OCI-LY3 (cell line): ENCODE data around the gene TXNL1.

Experiments used
- H2AFZ ChIP-seq: fragments of 200-600, 300-600 bp; shearing (Covaris generic); 2 replicates; pipeline ENCODE4 v1.6.0; 2014; ENCODE audit warnings: antibody characterized with exemption, low read depth, low read length
- H3K27ac ChIP-seq: fragments of 200-600, 300-600 bp; sonication (generic); 2 replicates; pipeline ENCODE4 v1.5.1; 2014; ENCODE audit warnings: mild to moderate bottlenecking, low read length, moderate library complexity, mixed read lengths
- H3K27me3 ChIP-seq: fragments of 200-600, 300-600 bp; sonication (generic); 2 replicates; pipeline ENCODE4 v1.6.1; 2014; ENCODE audit warnings: low read depth, low read length, mixed read lengths
- H3K36me3 ChIP-seq: fragments of 200-600, 300-600 bp; sonication (generic); replicated peaks from 2 replicates; pipeline ENCODE3; 2014; ENCODE audit warnings: low read depth, low read length, mixed read lengths
- H3K4me1 ChIP-seq: fragments of 300-600, 200-600 bp; sonication (generic); 2 replicates; pipeline ENCODE4 v1.6.1; 2014; ENCODE audit warnings: low read length, mixed read lengths
- H3K4me2 ChIP-seq: fragments of 200-600, 300-600 bp; sonication (generic); 2 replicates; pipeline ENCODE4 v1.6.1; 2014; ENCODE audit warnings: low read length, mixed read lengths
- H3K4me3 ChIP-seq: fragments of 300-600, 200-600 bp; sonication (generic); 2 replicates; pipeline ENCODE4 v1.5.1; 2014; ENCODE audit warnings: antibody characterized with exemption, mild to moderate bottlenecking, low read length, moderate library complexity
- H3K79me2 ChIP-seq: fragments of 300-600, 200-600 bp; shearing (Covaris generic); 2 replicates; pipeline ENCODE4 v1.6.1; 2014; ENCODE audit warnings: mild to moderate bottlenecking, low read length, mixed read lengths
- H3K9ac ChIP-seq: fragments of 300-600, 200-600 bp; shearing (Covaris generic); 2 replicates; pipeline ENCODE4 v1.6.0; 2014; ENCODE audit warnings: mild to moderate bottlenecking, low read length, moderate library complexity
- H3K9me3 ChIP-seq: fragments of 200-600, 300-600 bp; shearing (Covaris generic); 2 replicates; pipeline ENCODE4 v1.6.1; 2014; ENCODE audit warnings: low read length, mixed read lengths; ENCODE audit not compliant: insufficient read depth
- H4K20me1 ChIP-seq: fragments of 200-600, 300-600 bp; sonication (generic); 2 replicates; pipeline ENCODE4 v1.6.1; 2016; ENCODE audit warnings: low read length, mixed read lengths; ENCODE audit not compliant: insufficient read depth
- CTCF ChIP-seq: fragments of 200-600, 300-600 bp; sonication (generic); IDR thresholded peaks from 2 replicates; pipeline ENCODE4 v1.5.1; 2014; ENCODE audit warnings: antibody characterized with exemption, low read length, low read depth
- EZH2phosphoT487 ChIP-seq: fragments of 200-600 bp; shearing (Covaris generic); IDR thresholded peaks from 2 replicates; pipeline ENCODE4 v1.6.1; 2018; ENCODE audit warnings: antibody characterized with exemption, mixed run types, low read depth

Gene TXNL1

GRCh38 chr18:56632070-56633022, 6.0 kb downstream of the TXNL1 start:
- H3K9ac ChIP-seq, result no peak overlapping the region
- no peak overlapping the region for H2AFZ ChIP-seq
- H3K27ac ChIP-seq, result no peak overlapping the region
- no peak overlapping the region for H3K4me3 ChIP-seq
- H3K9me3 ChIP-seq, result no peaks in the 10 kb centered on the region
- TF ChIP-seq EZH2phosphoT487, result no peak
- H3K79me2 ChIP-seq, result peaks cover 100% of the 10 kb centered on the region
- H4K20me1 ChIP-seq, result peaks cover 91% of the 10 kb centered on the region
- no peaks in the 10 kb centered on the region for H3K27me3 ChIP-seq
- H3K4me2 ChIP-seq, result no peak overlapping the region
- peaks cover 14% of the 10 kb centered on the region for H3K4me1 ChIP-seq
- H3K36me3 ChIP-seq, result peaks cover 52% of the 10 kb centered on the region

GRCh38 chr18:56627991-56628390, 10.4 kb downstream of the TXNL1 start:
- no peaks in the 10 kb centered on the region for H3K4me1 ChIP-seq
- no peak overlapping the region for H3K4me3 ChIP-seq
- no peak overlapping the region for H3K9ac ChIP-seq
- H4K20me1 ChIP-seq, result peaks cover 85% of the 10 kb centered on the region
- peaks cover 59% of the 10 kb centered on the region for H3K36me3 ChIP-seq
- TF ChIP-seq CTCF (no peak), EZH2phosphoT487 (no peak)
- H3K27ac ChIP-seq, result no peak overlapping the region
- no peak overlapping the region for H3K4me2 ChIP-seq
- H3K79me2 ChIP-seq, result peaks cover 91% of the 10 kb centered on the region
- no peaks in the 10 kb centered on the region for H3K27me3 ChIP-seq
- no peaks in the 10 kb centered on the region for H3K9me3 ChIP-seq
- no peak overlapping the region for H2AFZ ChIP-seq

DNA sequence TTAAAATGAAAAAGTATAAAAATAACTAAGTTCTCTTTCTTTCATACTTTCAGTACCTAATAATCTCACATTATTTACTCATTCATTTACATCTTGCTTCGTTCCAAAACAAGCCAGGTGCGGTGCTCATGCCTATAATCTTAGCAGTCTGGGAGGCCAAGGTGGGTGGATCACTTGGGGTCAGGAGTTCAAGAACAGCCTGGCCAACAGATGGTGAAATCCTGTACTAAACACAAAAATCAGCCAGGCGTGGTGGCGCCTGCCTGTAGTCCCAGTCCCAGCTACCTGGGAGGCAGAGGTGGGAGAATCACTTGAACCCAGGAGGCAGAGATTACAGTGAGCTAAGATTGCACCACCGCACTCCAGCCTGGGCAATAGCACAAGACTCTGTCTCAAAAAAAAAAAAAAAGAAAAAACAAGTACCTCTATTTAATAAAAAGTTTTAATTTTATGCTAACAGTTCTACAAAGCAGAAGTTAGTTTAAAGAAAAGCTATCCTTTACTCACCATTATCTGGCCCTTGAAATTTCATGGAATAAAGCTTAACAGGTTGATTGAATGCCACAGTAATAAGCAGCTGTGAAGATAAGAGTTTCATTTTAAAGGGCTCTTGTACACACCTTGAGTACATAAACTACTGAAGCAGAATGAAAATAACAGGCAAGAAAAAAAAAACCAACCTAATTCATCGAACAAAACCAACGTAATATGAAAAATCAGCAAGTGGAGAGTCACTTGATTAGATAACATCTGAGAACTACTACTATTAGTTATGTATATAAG, 22.5 kb downstream of the TXNL1 start:
- H3K27me3 ChIP-seq, result no peaks in the 10 kb centered on the region
- peaks cover 59% of the 10 kb centered on the region for H3K36me3 ChIP-seq
- H3K4me3 ChIP-seq, result no peak overlapping the region
- H3K79me2 ChIP-seq, result peaks cover 6% of the 10 kb centered on the region; the same call in 1 of the 2 replicates
- H3K9me3 ChIP-seq, result no peaks in the 10 kb centered on the region
- no peak overlapping the region for H3K27ac ChIP-seq
- H4K20me1 ChIP-seq, result 0 out of 2 replicates have a peak, but pooled peaks cover 4% of the 10 kb centered on the region
- H3K4me1 ChIP-seq, result no peaks in the 10 kb centered on the region
- H3K4me2 ChIP-seq, result no peak overlapping the region
- no peak overlapping the region for H3K9ac ChIP-seq
- H2AFZ ChIP-seq, result no peak overlapping the region
- TF ChIP-seq CTCF, result no peak
- TF ChIP-seq EZH2phosphoT487, result no peak

GRCh38 chr18:56606618-56607017, 31.8 kb downstream of the TXNL1 start:
- Histone ChIP-seq H3K4me2 (no peak overlapping the region), H3K79me2 (peaks cover 4% of the 10 kb centered on the region; the same call in 1 of the 2 replicates), H3K4me3 (no peak overlapping the region), H2AFZ (no peak overlapping the region), H3K9ac (no peak overlapping the region), H3K4me1 (peaks cover 5% of the 10 kb centered on the region; the same call in 1 of the 2 replicates), H3K27me3 (no peaks in the 10 kb centered on the region), H3K27ac (no peak overlapping the region), H3K36me3 (peaks cover 70% of the 10 kb centered on the region), H4K20me1 (no peaks in the 10 kb centered on the region), H3K9me3 (no peaks in the 10 kb centered on the region)
- no peak for TF ChIP-seq EZH2phosphoT487
- TF ChIP-seq CTCF, result no peak
